Measurements from ENCODE around the gene RUBCN. TPM values are rescaled to one million over a fixed set of nuclear protein-coding genes. Genes with fewer than 3 reads are reported as not detected.
"Not testable (repeated sequence)": the region's sequence is repeated elsewhere in the genome, so short reads cannot be mapped to it uniquely, and the experiment has no call there.

Gene RUBCN
- total RNA-seq, 2 experiments from 2014 or later = 45.1 to 56.7 TPM

DNA sequence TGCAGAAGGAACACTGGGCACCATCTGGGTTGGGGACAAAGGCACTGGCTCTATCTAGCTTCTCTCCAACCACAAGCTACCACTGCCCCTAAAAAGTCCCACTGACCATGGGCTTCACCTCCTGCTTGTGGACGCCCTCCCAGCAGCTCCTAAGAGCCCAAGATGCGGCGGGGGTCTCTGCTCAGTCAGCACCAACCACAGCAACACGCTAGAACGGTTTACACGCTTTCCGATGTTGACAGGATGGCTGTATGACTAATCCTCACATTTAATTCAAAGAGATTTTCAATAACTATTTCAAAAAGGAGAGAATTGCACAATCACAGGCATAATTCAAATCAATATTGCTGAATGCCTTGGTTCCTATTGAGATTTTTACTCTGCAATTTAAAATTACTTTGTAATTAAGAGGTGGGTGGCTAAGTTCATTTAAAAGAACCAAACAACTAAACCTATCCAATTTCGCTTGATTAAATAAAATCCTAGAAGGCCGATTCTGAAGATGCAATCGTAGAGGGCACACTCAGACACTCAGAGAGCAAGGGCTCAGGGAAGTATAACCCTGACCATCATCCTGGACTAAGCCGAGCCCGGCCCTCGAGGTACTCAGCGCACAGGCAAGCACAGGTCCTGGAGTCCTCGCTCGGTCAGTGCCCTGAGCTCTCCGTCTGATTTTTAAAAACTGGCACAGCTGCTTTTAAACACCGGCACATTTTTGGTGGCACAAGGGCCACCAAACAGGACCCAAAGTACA is 110.1 kb downstream of the RUBCN start:
- H3K4me1 ChIP-seq (ENCODE audit: insufficient read depth, low read length, poor library complexity, severe bottlenecking); H3K9me3 ChIP-seq (ENCODE audit: low read length); H3K9me2 ChIP-seq (ENCODE audit: insufficient read depth, low read length); H3K27ac ChIP-seq (ENCODE audit: low read depth, low read length, poor library complexity, severe bottlenecking); H3K79me2 ChIP-seq (ENCODE audit: insufficient read depth, low read depth, low read length); intact Hi-C loops (cut with micrococcal nuclease; ENCODE audit: unreplicated experiment); BruUV-seq (replicated peaks); POLR2A ChIA-PET; H4K20me1 ChIP-seq (ENCODE audit: insufficient read depth, low read length); H2AFZ ChIP-seq (ENCODE audit: low read length); H3K36me3 ChIP-seq (ENCODE audit: insufficient read depth, low read length); DNase-seq (ENCODE audit: low spot score): not testable (repeated sequence)
- CTCF ChIA-PET (ENCODE audit: unreplicated experiment) = interaction anchor here (0.6 kb wide), 1 partner anchor 11 kb away, joined by 3 read pairs; no protein-coding TSS in a partner anchor
- Histone ChIP-seq H3K4me3 (ENCODE audit: low read depth, low read length, poor library complexity, severe bottlenecking) (peak overlapping the region; percentile 71), H3K4me2 (ENCODE audit: low read length) (peak overlapping the region; percentile 60; the same call in 1 of the 2 replicates)

DNA sequence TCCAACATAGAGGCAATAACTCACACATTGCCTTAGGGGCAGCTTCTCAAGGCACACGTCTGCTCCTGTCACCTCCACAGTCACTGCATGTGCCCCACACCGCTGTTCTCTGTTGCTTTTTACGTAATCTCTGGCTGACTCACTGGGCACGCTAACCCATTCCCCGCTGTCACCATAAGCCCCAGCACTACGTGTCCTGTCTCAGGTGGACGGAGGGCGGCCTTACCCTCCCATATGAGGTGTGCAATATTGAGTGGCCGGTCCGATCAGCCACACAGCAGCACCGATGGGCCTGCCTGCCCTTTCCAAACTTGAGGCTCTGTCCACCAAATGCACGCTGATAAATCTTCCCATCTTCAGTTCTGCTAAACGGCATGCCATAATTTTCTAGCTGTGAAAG is 115.2 kb downstream of the RUBCN start:
- H3K4me3 ChIP-seq (ENCODE audit: low read depth, low read length, poor library complexity, severe bottlenecking); H3K4me1 ChIP-seq (ENCODE audit: insufficient read depth, low read length, poor library complexity, severe bottlenecking); H3K27ac ChIP-seq (ENCODE audit: low read depth, low read length, poor library complexity, severe bottlenecking); H3K79me2 ChIP-seq (ENCODE audit: insufficient read depth, low read depth, low read length); BruUV-seq (replicated peaks); H3K4me2 ChIP-seq (ENCODE audit: low read length); DNase-seq (ENCODE audit: low spot score); H4K20me1 ChIP-seq (ENCODE audit: insufficient read depth, low read length); H3K9me2 ChIP-seq (ENCODE audit: insufficient read depth, low read length); POLR2A ChIA-PET; CTCF ChIA-PET (ENCODE audit: unreplicated experiment); H2AFZ ChIP-seq (ENCODE audit: low read length); intact Hi-C loops (cut with micrococcal nuclease; ENCODE audit: unreplicated experiment): not testable (repeated sequence)
- H3K36me3 ChIP-seq (ENCODE audit: insufficient read depth, low read length) = peaks cover 42% of the 10 kb centered on the region
- peaks cover 10% of the 10 kb centered on the region for H3K9me3 ChIP-seq (ENCODE audit: low read length)

Other genes with a start within 250 kb of the RUBCN start
- 14.1 TPM in 2 replicates for gene BDH1, start 180.9 kb downstream of the RUBCN start, total RNA-seq (2014; rRNA removed; shearing (Covaris generic))
- 14.5 and 16.0 TPM in 2 replicates for gene BDH1, start 180.9 kb downstream of the RUBCN start, total RNA-seq (2022)
- gene FYTTD1, start 13.0 kb upstream of the RUBCN start, total RNA-seq (2014; rRNA removed; shearing (Covaris generic)) = 47.6 and 63.8 TPM in 2 replicates
- 49.2 and 57.8 TPM in 2 replicates for gene FYTTD1, start 13.0 kb upstream of the RUBCN start, total RNA-seq (2022)
- 39.0 and 44.2 TPM in 2 replicates for gene LRCH3, start 54.4 kb upstream of the RUBCN start, total RNA-seq (2014; rRNA removed; shearing (Covaris generic))
- 52.6 and 53.0 TPM in 2 replicates for gene LRCH3, start 54.4 kb upstream of the RUBCN start, total RNA-seq (2022)
- gene RPL35A, start 213.3 kb upstream of the RUBCN start, total RNA-seq (2014; rRNA removed; shearing (Covaris generic)) = 846 and 968 TPM in 2 replicates
- gene RPL35A, start 213.3 kb upstream of the RUBCN start, total RNA-seq (2022) = 1,146 and 1,184 TPM in 2 replicates
- gene LMLN, start 223.3 kb upstream of the RUBCN start, total RNA-seq (2014; rRNA removed; shearing (Covaris generic)) = 0.50 and 3.7 TPM in 2 replicates
- 6.2 and 7.1 TPM in 2 replicates for gene LMLN, start 223.3 kb upstream of the RUBCN start, total RNA-seq (2022)